Activated effector memory CD4-positive, alpha-beta T cell treated with Interleukin-2 at 50 U/mL for 16 hours (primary cell): Measurements from ENCODE around the gene VKORC1.

Source experiments
- DNase-seq: peaks from one replicate; pipeline ENCODE4 v3.0.0-alpha.2; 2020

Gene VKORC1

GRCh38 chr16:31129568-31130335, 35.2 kb upstream of the VKORC1 start:
- no peak for DNase-seq

- DNase-seq: no peak
Measured at GRCh38 chr16:31128711-31129567, 34.3 kb upstream of the VKORC1 start.

- DNase-seq: no peak
Measured at GRCh38 chr16:31127182-31127581, 32.6 kb upstream of the VKORC1 start.

- DNase-seq: no peak
Measured at GRCh38 chr16:31125844-31126243, 31.2 kb upstream of the VKORC1 start.

GRCh38 chr16:31120129-31120528, 25.5 kb upstream of the VKORC1 start:
- DNase-seq: no peak

- DNase-seq: no peak
Measured at GRCh38 chr16:31118223-31119155, 23.9 kb upstream of the VKORC1 start.

GRCh38 chr16:31117384-31118222, 23.0 kb upstream of the VKORC1 start, which contains the start of gene KAT8:
Gene KAT8, plus strand, starts transcription at chr16:31117664. Its CDS starts 18 bp downstream, at chr16:31117682.
- DNase-seq: peak; percentile 95

GRCh38 chr16:31114468-31114867, 19.9 kb upstream of the VKORC1 start:
- no peak for DNase-seq

GRCh38 chr16:31113121-31114120, 18.8 kb upstream of the VKORC1 start:
- no peak for DNase-seq

GRCh38 chr16:31112711-31113110, 18.1 kb upstream of the VKORC1 start:
- DNase-seq: no peak

- DNase-seq: no peak
Measured at GRCh38 chr16:31111881-31112466, 17.4 kb upstream of the VKORC1 start.

- DNase-seq: no peak
Measured at GRCh38 chr16:31110106-31111034, 15.8 kb upstream of the VKORC1 start.

GRCh38 chr16:31109622-31110021, 15.0 kb upstream of the VKORC1 start:
- no peak for DNase-seq

GRCh38 chr16:31108794-31109558, 14.4 kb upstream of the VKORC1 start:
- no peak for DNase-seq

GRCh38 chr16:31108035-31108793, 13.6 kb upstream of the VKORC1 start, which contains the start of gene BCKDK:
Gene BCKDK, plus strand, starts transcription at chr16:31108386. Its CDS starts 838 bp downstream, at chr16:31109224.
- peak; percentile 51 for DNase-seq

GRCh38 chr16:31107465-31107867, 12.9 kb upstream of the VKORC1 start:
- DNase-seq: no peak
